Liver (tissue), 9 donors: ENCODE data around the gene ECE1. TPM values are rescaled to one million over a fixed set of nuclear protein-coding genes. Genes with fewer than 3 reads are reported as not detected.

Source experiments
- DNase-seq: peaks from one replicate; pipeline ENCODE4 v3.0.0-alpha.2; 2017; ENCODE audit warnings: low spot score
- H3K27ac ChIP-seq, 2 donors: one replicate each; pipeline ENCODE4 v1.7.0; 2013; ENCODE audit warnings: inconsistent platforms in 2 of 2, low read length in 2 of 2, control low read depth in 1 of 2, low read depth in 1 of 2, mild to moderate bottlenecking in 1 of 2
- H3K27me3 ChIP-seq, 4 donors: one replicate each; pipeline versions ENCODE4 v1.6.1 to v1.7.0; 2013; ENCODE audit warnings: low read length in 3 of 4, inconsistent platforms in 1 of 4, mild to moderate bottlenecking in 1 of 4, moderate library complexity in 1 of 4; ENCODE audit not compliant: control insufficient read depth in 4 of 4, insufficient read depth in 4 of 4
- H3K36me3 ChIP-seq, 4 donors: one replicate each; pipeline versions ENCODE4 v1.6.1 to v1.7.0; 2013; ENCODE audit warnings: low read length in 3 of 4, mild to moderate bottlenecking in 3 of 4, low read depth in 1 of 4, moderate library complexity in 1 of 4; ENCODE audit not compliant: control insufficient read depth in 4 of 4, insufficient read depth in 3 of 4
- H3K4me1 ChIP-seq, 4 donors: one replicate each; pipeline versions ENCODE4 v1.6.1 to v1.7.0; 2013; ENCODE audit warnings: low read length in 3 of 4, mild to moderate bottlenecking in 3 of 4, moderate library complexity in 1 of 4; ENCODE audit not compliant: control insufficient read depth in 4 of 4, insufficient read depth in 4 of 4
- H3K4me3 ChIP-seq, 3 donors: one replicate each; pipeline versions ENCODE4 v1.6.1 to v1.7.0; 2013; ENCODE audit warnings: low read length in 3 of 3, control low read depth in 1 of 3, low read depth in 1 of 3, mild to moderate bottlenecking in 1 of 3
- H3K9ac ChIP-seq, 2 donors: one replicate each; pipeline ENCODE4 v1.7.0; 2013; ENCODE audit warnings: low read length in 2 of 2, mild to moderate bottlenecking in 2 of 2, moderate library complexity in 2 of 2, control low read depth in 1 of 2, low read depth in 1 of 2
- H3K9me3 ChIP-seq, 4 donors: one replicate each; pipeline versions ENCODE4 v1.6.1 to v1.7.0; 2013; ENCODE audit warnings: low read length in 3 of 4; ENCODE audit not compliant: control insufficient read depth in 4 of 4
- CTCF ChIP-seq: fragments of 150-350 bp; IDR thresholded peaks from 2 replicates; pipeline ENCODE4 v1.5.1; 2017; ENCODE audit warnings: improper control_type of control experiment, low read depth, low read length; ENCODE audit not compliant: missing input control
- EGR1 ChIP-seq, 2 donors: IDR thresholded peaks; 2 replicates each; pipeline ENCODE4 v1.6.1; 2016 to 2018; ENCODE audit warnings: antibody characterized with exemption in 2 of 2, low read depth in 2 of 2
- FOXA1 ChIP-seq: IDR thresholded peaks from 2 replicates; pipeline ENCODE4 v1.6.1; 2016; ENCODE audit warnings: antibody characterized with exemption
- FOXA2 ChIP-seq: IDR thresholded peaks from 2 replicates; pipeline ENCODE4 v1.6.1; 2016; ENCODE audit warnings: antibody characterized with exemption
- HNF4A ChIP-seq, 2 donors: conservative IDR thresholded peaks; 2 replicates each; pipeline ENCODE4 v1.6.1; 2016; ENCODE audit warnings: antibody characterized with exemption in 2 of 2, mild to moderate bottlenecking in 2 of 2
- JUND ChIP-seq, 2 donors: IDR thresholded peaks; 2 replicates each; pipeline ENCODE4 v1.6.1; 2016; ENCODE audit warnings: antibody characterized with exemption in 2 of 2
- MAX ChIP-seq: IDR thresholded peaks from 2 replicates; pipeline ENCODE4 v1.6.1; 2016; ENCODE audit warnings: antibody characterized with exemption
- NR2F2 ChIP-seq: IDR thresholded peaks from 2 replicates; pipeline ENCODE4 v1.6.1; 2016; ENCODE audit warnings: antibody characterized with exemption
- SP1 ChIP-seq: IDR thresholded peaks from 2 replicates; pipeline ENCODE4 v1.6.1; 2018; ENCODE audit warnings: antibody characterized with exemption, mild to moderate bottlenecking
- TAF1 ChIP-seq: conservative IDR thresholded peaks from 2 replicates; pipeline ENCODE4 v1.6.1; 2016; ENCODE audit warnings: antibody characterized with exemption, mild to moderate bottlenecking
- YY1 ChIP-seq: IDR thresholded peaks from 2 replicates; pipeline ENCODE4 v1.6.1; 2016; ENCODE audit warnings: antibody characterized with exemption, mild to moderate bottlenecking
- WGBS: extraction: QIAGEN DNeasy Blood & Tissue Kit; methylation state at CpG from one replicate; pipeline ENCODE4 v1.1.7; 2013; 5-methylcytosine and 5-hydroxymethylcytosine counted together
- polyA plus RNA-seq, 2 donors: library from polyadenylated mRNA; stranded (reverse) in 1 of 2; unstranded in 1 of 2; fragments of 200-250 nt in 1 of 2; fragments of >200 nt in 1 of 2; fragmentation: Nextera tagmentation in 1 of 2; extraction: Ambion mirVana in 1 of 2; gene quantifications; one replicate each; pipeline versions ENCODE4 v1.2.1 to v1.2.3, GENCODE V29; 2013 to 2015
- total RNA-seq, 2 donors: library from RNA; depleted of rRNA; stranded (reverse); fragments of >200 nt; gene quantifications; one replicate each; pipeline ENCODE4 v1.2.3, GENCODE V29; 2014
- TF ChIP-seq, protein P1 (sequence below): IDR thresholded peaks from 2 replicates; pipeline ENCODE4 v1.6.1; 2016; ENCODE audit warnings: antibody characterized with exemption, mild to moderate bottlenecking
- donor health status: healthy.
- donor health status: healthy.
- donor health status: healthy.
- donor health status: healthy.
- donor health status: healthy.

ECE1 gene
- total and polyA plus RNA-seq, 4 donors: 29.3 to 46.4 (median 39.6) TPM

- H3K4me1 ChIP-seq: no peaks in the 10 kb centered on the region
- H3K9me3 ChIP-seq: no peaks in the 10 kb centered on the region
- peaks cover 8 to 65% (median 41%) of the 10 kb centered on the region in 4 donors for H3K36me3 ChIP-seq
- 97% methylated on average over 33 of the region's 33 CpGs for WGBS
- no peak for DNase-seq
- TF ChIP-seq, protein P1, sequence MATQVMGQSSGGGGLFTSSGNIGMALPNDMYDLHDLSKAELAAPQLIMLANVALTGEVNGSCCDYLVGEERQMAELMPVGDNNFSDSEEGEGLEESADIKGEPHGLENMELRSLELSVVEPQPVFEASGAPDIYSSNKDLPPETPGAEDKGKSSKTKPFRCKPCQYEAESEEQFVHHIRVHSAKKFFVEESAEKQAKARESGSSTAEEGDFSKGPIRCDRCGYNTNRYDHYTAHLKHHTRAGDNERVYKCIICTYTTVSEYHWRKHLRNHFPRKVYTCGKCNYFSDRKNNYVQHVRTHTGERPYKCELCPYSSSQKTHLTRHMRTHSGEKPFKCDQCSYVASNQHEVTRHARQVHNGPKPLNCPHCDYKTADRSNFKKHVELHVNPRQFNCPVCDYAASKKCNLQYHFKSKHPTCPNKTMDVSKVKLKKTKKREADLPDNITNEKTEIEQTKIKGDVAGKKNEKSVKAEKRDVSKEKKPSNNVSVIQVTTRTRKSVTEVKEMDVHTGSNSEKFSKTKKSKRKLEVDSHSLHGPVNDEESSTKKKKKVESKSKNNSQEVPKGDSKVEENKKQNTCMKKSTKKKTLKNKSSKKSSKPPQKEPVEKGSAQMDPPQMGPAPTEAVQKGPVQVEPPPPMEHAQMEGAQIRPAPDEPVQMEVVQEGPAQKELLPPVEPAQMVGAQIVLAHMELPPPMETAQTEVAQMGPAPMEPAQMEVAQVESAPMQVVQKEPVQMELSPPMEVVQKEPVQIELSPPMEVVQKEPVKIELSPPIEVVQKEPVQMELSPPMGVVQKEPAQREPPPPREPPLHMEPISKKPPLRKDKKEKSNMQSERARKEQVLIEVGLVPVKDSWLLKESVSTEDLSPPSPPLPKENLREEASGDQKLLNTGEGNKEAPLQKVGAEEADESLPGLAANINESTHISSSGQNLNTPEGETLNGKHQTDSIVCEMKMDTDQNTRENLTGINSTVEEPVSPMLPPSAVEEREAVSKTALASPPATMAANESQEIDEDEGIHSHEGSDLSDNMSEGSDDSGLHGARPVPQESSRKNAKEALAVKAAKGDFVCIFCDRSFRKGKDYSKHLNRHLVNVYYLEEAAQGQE: no peak
- TF ChIP-seq TAF1: no peak
- TF ChIP-seq SP1: no peak
- no peak for TF ChIP-seq FOXA2
- H3K27ac ChIP-seq: no peak overlapping the region
- H3K27me3 ChIP-seq: no peaks in the 10 kb centered on the region
- H3K9ac ChIP-seq: no peak overlapping the region
- H3K4me3 ChIP-seq: no peak overlapping the region
Measured at GRCh38 chr1:21225065-21225464, 65.2 kb downstream of the ECE1 start.

DNA sequence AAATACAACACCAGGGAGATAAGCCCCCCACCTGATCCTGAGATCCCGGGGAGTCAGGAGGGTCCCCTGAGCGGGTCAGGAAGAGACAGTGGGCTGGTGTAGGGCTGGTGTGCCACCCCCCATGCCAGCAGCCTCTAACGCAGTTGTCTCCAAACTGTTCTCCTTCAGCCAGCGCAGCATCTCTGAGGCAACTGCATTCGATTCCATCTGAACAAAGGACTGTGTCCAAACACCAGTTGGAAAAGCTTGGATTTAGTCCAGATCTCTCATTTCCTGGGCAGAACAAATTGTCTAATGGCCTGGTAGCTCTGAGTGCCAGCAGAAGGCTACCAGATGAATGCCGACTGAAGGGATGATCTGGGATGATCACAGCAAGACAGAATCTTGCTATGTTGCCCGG lies 69.4 kb downstream of the ECE1 start:
- Histone ChIP-seq H3K9me3 (no peaks in the 10 kb centered on the region), H3K27ac (no peak overlapping the region), H3K36me3 (peaks cover 13 to 58% (median 28%) of the 10 kb centered on the region in 4 donors), H3K27me3 (no peaks in the 10 kb centered on the region), H3K9ac (no peak overlapping the region), H3K4me1 (no peaks in the 10 kb centered on the region), H3K4me3 (no peak overlapping the region)
- WGBS: 74% methylated on average over 7 of the region's 7 CpGs
- TF ChIP-seq MAX (no peak), CTCF (no peak), HNF4A (conservative IDR thresholded peaks at IDR 0.05) (no peak), JUND (IDR thresholded peaks at IDR 0.05) (no peak), NR2F2 (no peak), FOXA1 (no peak), YY1 (no peak)
- no peak for DNase-seq

- H3K4me1 ChIP-seq: no peaks in the 10 kb centered on the region
- 96% methylated on average over 21 of the region's 21 CpGs for WGBS
- peaks cover 6 to 47% (median 22%) of the 10 kb centered on the region in 4 donors for H3K36me3 ChIP-seq
- H3K4me3 ChIP-seq: no peak overlapping the region
- no peaks in the 10 kb centered on the region for H3K27me3 ChIP-seq
- H3K9ac ChIP-seq: no peak overlapping the region
- TF ChIP-seq HNF4A (conservative IDR thresholded peaks at IDR 0.05) (no peak), EGR1 (IDR thresholded peaks at IDR 0.05; ENCODE audit: low read depth in 2 of 2) (no peak), SP1 (no peak)
- no peak overlapping the region for H3K27ac ChIP-seq
- DNase-seq: no peak
- H3K9me3 ChIP-seq: no peaks in the 10 kb centered on the region
Measured at GRCh38 chr1:21219674-21220073, 70.6 kb downstream of the ECE1 start.
